Activated B cell treated with CpG ODN at 0.5 μM for 24 hours (primary cell): ENCODE measurements around the gene OR2AK2. TPM values are rescaled to one million over a fixed set of nuclear protein-coding genes. Genes with fewer than 3 reads are reported as not detected.

Experiments used
- ATAC-seq: fragments of 200-7000 bp; cut with Tn5 transposase; one replicate; pipeline ENCODE4 v1.10.0; 2021; ENCODE audit warnings: low read depth, mild to moderate bottlenecking, moderate library complexity
- CTCF ChIA-PET: fragments of 350-600 bp; sonication (Branson Sonifier 250); formaldehyde crosslinking; loops from one replicate; lab custom pipeline; 2021; ENCODE audit warnings: antibody characterized with exemption; lab: Charles Lee
- POLR2A ChIA-PET: fragments of 350-600 bp; sonication (Branson Sonifier 250); formaldehyde crosslinking; loops from one replicate; lab custom pipeline; 2021; ENCODE audit warnings: antibody characterized with exemption; lab: Charles Lee
- DNase-seq: peaks from one replicate; pipeline ENCODE4 v3.0.0; 2022
- H3K27ac Mint-ChIP-seq: one replicate; pipeline ENCODE4 v1.8.0; 2020; ENCODE audit warnings: mixed read lengths
- H3K27me3 Mint-ChIP-seq: one replicate; pipeline ENCODE4 v1.8.0; 2021; ENCODE audit warnings: mixed read lengths
- H3K36me3 Mint-ChIP-seq: one replicate; pipeline ENCODE4 v1.8.0; 2021; ENCODE audit warnings: low read depth, mixed read lengths
- H3K4me1 Mint-ChIP-seq: one replicate; pipeline ENCODE4 v1.8.0; 2021; ENCODE audit warnings: mixed read lengths
- H3K4me3 Mint-ChIP-seq: one replicate; pipeline ENCODE4 v1.8.0; 2020; ENCODE audit warnings: mild to moderate bottlenecking, mixed read lengths
- H3K9me3 Mint-ChIP-seq: one replicate; pipeline ENCODE4 v1.8.0; 2020; ENCODE audit warnings: mixed read lengths
- intact Hi-C: fragments of 100-400 bp; cut with micrococcal nuclease; formaldehyde crosslinking; loops from one replicate; pipeline ENCODE4 v1.15.1; 2024
- total RNA-seq: library from RNA; stranded (reverse); gene quantifications from 2 replicates; pipeline ENCODE4 v1.2.3, GENCODE V29; 2022
- TF ChIP-seq, protein P1 (sequence below): fragments of 200-600 bp; IDR thresholded peaks from one replicate; pipeline ENCODE4 v1.8.0; 2022; ENCODE audit warnings: antibody characterized with exemption, mild to moderate bottlenecking

Gene OR2AK2
- total RNA-seq, 1 donor from 2014 or later: not detected

DNA sequence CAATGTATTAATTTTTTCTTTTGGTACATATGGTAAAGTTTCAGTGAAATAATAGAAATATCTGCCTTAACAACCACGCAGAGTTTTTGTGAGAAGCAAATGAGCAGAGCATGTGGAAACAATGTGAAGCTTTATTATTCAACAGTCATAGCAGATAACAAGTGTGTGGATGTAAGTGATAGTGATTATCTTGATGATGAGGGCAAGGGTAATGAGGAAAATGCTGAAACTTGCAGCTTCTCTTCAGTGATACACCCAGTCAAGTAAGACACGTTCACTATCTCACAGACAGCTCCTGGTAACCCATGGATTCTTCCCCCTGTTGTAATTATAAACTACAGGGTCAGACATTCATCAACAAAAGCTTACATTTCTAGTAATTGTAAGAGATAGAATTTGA is 33.8 kb downstream of the OR2AK2 start:
- no peaks in the 10 kb centered on the region for H3K9me3 Mint-ChIP-seq
- no peak overlapping the region for H3K4me3 Mint-ChIP-seq
- no peaks in the 10 kb centered on the region for H3K27me3 Mint-ChIP-seq
- DNase-seq (no peak), ATAC-seq (no peak)
- TF ChIP-seq, protein P1, sequence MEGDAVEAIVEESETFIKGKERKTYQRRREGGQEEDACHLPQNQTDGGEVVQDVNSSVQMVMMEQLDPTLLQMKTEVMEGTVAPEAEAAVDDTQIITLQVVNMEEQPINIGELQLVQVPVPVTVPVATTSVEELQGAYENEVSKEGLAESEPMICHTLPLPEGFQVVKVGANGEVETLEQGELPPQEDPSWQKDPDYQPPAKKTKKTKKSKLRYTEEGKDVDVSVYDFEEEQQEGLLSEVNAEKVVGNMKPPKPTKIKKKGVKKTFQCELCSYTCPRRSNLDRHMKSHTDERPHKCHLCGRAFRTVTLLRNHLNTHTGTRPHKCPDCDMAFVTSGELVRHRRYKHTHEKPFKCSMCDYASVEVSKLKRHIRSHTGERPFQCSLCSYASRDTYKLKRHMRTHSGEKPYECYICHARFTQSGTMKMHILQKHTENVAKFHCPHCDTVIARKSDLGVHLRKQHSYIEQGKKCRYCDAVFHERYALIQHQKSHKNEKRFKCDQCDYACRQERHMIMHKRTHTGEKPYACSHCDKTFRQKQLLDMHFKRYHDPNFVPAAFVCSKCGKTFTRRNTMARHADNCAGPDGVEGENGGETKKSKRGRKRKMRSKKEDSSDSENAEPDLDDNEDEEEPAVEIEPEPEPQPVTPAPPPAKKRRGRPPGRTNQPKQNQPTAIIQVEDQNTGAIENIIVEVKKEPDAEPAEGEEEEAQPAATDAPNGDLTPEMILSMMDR: no peak
- ChIA-PET POLR2A (no interaction called here), CTCF (no interaction called here)
- no peaks in the 10 kb centered on the region for H3K36me3 Mint-ChIP-seq
- H3K27ac Mint-ChIP-seq: no peak overlapping the region
- intact Hi-C loops: no loop called here
- no peaks in the 10 kb centered on the region for H3K4me1 Mint-ChIP-seq

DNA sequence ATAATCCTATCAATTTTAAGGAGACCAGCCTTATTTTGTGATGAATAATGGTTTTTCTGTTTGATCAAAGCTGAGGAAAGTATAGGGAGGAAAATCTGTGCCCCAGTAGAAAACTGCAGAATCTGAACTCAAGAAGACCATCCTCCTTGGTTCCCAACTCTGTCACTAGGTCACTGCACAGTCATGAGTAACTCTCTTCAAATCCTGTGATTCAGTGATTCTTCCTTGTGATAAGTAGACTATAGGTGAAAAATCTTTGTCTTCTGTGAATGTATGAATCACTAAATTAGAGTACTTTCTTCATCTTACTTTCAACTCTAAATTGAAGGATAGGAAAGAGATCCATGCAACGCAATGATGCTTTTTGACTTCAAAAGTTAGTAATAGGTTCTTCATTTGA is 35.1 kb downstream of the OR2AK2 start:
- ATAC-seq: no peak
- TF ChIP-seq, protein P1: no peak
- Mint-ChIP-seq H3K36me3 (no peaks in the 10 kb centered on the region), H3K27ac (no peak overlapping the region), H3K4me3 (no peak overlapping the region), H3K27me3 (no peaks in the 10 kb centered on the region), H3K9me3 (no peaks in the 10 kb centered on the region), H3K4me1 (no peaks in the 10 kb centered on the region)
- CTCF ChIA-PET: no interaction called here
- POLR2A ChIA-PET: no interaction called here
- no peak for DNase-seq
- intact Hi-C loops: no loop called here

DNA sequence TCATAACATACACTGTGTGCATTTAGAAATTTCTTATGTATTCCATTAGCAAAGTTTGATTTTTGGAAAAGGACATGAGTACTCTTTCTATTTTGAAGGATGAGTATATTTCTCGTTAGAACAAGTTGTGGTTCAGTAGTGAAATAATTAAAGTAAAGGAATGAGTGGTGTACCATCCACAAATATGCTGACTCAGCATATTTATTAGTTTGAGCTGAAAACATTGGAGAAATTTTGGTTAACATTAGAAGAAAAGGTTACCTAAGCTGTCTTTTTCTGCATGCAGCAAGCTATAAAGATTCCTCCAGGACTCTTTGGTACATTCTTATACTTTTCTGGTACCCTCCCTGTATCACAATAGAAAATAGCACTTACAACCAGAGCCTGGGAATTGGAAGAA is 42.7 kb downstream of the OR2AK2 start:
- ChIA-PET POLR2A (no interaction called here), CTCF (no interaction called here)
- DNase-seq (no peak), ATAC-seq (no peak)
- H3K4me3 Mint-ChIP-seq: no peak overlapping the region
- no peak overlapping the region for H3K27ac Mint-ChIP-seq
- TF ChIP-seq, protein P1: no peak
- peaks cover 23% of the 10 kb centered on the region for H3K9me3 Mint-ChIP-seq
- H3K4me1 Mint-ChIP-seq: no peaks in the 10 kb centered on the region
- H3K36me3 Mint-ChIP-seq: peaks cover 7% of the 10 kb centered on the region
- H3K27me3 Mint-ChIP-seq: no peaks in the 10 kb centered on the region
- intact Hi-C loops: no loop called here

DNA sequence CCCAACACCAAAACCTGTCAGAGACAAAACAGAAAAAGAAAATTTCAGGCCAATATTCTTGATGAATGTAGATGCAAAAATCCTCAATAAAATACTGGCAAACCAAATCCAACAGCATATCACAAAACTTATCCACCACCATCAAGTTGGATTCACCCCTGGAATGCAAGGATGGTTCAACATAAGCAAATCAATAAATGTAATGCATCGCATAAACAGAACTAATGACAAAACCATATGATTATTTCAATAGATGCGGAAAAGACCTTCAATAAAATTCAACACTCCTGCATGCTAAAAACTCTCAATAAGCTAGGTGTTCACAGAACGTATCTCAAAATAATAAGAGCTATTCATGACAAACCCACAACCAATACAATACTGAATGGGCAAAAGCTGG is 44.6 kb downstream of the OR2AK2 start:
- ChIA-PET CTCF (no interaction called here), POLR2A (no interaction called here)
- H3K36me3 Mint-ChIP-seq: peaks cover 7% of the 10 kb centered on the region
- TF ChIP-seq, protein P1: no peak
- no peak overlapping the region for H3K27ac Mint-ChIP-seq
- DNase-seq (no peak), ATAC-seq (no peak)
- H3K27me3 Mint-ChIP-seq: no peaks in the 10 kb centered on the region
- intact Hi-C loops: no loop called here
- H3K4me1 Mint-ChIP-seq: no peaks in the 10 kb centered on the region
- H3K4me3 Mint-ChIP-seq: no peak overlapping the region
- peaks cover 23% of the 10 kb centered on the region for H3K9me3 Mint-ChIP-seq

DNA sequence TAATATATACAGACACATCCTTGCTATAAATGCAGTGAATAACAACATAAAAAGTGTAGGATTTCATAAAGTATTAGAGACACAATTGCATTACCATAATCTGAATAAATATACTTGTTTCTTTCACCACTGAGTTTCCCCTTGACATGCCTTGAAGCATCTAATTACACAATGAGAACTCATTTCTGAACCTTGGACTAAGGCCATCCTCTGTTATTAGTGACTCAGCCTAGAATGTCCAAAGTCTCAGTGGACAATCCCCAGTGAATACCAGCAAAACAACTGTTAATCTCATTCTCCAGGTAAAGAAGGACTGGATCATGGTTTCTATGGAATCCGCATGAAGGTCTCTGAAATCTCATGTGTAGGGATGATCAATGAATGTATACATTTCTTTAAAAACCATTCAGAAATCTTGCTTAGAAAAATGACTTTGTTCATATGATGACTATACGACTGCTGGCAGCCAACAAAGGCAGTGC is 48.2 kb downstream of the OR2AK2 start, which contains the start of gene OR2L5:
Gene OR2L5 (plus strand): TSS at position 432 of the 482 bp plus-strand sequence. CDS start 8,288 bp downstream, outside the sequence.
- Mint-ChIP-seq H3K27ac (no peak within 1 kb of the TSS), H3K4me3 (no peak within 1 kb of the TSS), H3K4me1 (no peaks in the 10 kb centered on the region), H3K36me3 (peaks cover 7% of the 10 kb centered on the region), H3K9me3 (peaks cover 23% of the 10 kb centered on the region), H3K27me3 (no peaks in the 10 kb centered on the region)
- DNase-seq (no peak), ATAC-seq (no peak)
- TF ChIP-seq, protein P1: no peak
- ChIA-PET CTCF (no interaction called here), POLR2A (no interaction called here)
- intact Hi-C loops: no loop called here
